Trophoblast cell (in vitro differentiated cells and primary cell): ENCODE measurements around the gene SLC24A4.

Source experiments
- DNase-seq, 2 donors: peaks; one replicate each; pipeline ENCODE4 v3.0.0-alpha.2; 2016
- H2AFZ ChIP-seq: 2 replicates; pipeline ENCODE4 v1.6.1; 2013; ENCODE audit warnings: low read length, moderate library complexity, mild to moderate bottlenecking; ENCODE audit not compliant: insufficient read depth, poor library complexity
- H2AK5ac ChIP-seq: 2 replicates; pipeline ENCODE4 v1.6.1; 2013; ENCODE audit warnings: mild to moderate bottlenecking, low read length
- H2BK120ac ChIP-seq: 2 replicates; pipeline ENCODE4 v1.6.1; 2013; ENCODE audit warnings: low read length, mild to moderate bottlenecking, moderate library complexity; ENCODE audit not compliant: insufficient read depth, poor library complexity
- H2BK12ac ChIP-seq: 2 replicates; pipeline ENCODE4 v1.6.1; 2013; ENCODE audit warnings: mild to moderate bottlenecking, low read length, moderate library complexity
- H2BK5ac ChIP-seq: 2 replicates; pipeline ENCODE4 v1.6.1; 2013; ENCODE audit warnings: low read length, low read depth, moderate library complexity, mild to moderate bottlenecking; ENCODE audit not compliant: poor library complexity
- H3K14ac ChIP-seq: 2 replicates; pipeline ENCODE4 v1.6.1; 2013; ENCODE audit warnings: mild to moderate bottlenecking, low read length
- H3K18ac ChIP-seq: 2 replicates; pipeline ENCODE4 v1.6.1; 2013; ENCODE audit warnings: mild to moderate bottlenecking, low read length
- H3K23ac ChIP-seq: 2 replicates; pipeline ENCODE4 v1.6.1; 2013; ENCODE audit warnings: low read length
- H3K27ac ChIP-seq: 2 replicates; pipeline ENCODE4 v1.5.1; 2013; ENCODE audit warnings: low read depth, mild to moderate bottlenecking, inconsistent platforms, low read length, moderate library complexity
- H3K27me3 ChIP-seq: 2 replicates; pipeline ENCODE4 v1.6.1; 2013; ENCODE audit warnings: inconsistent platforms, mild to moderate bottlenecking, low read length, moderate library complexity; ENCODE audit not compliant: insufficient read depth
- H3K36me3 ChIP-seq, 2 experiments: 1 replicate in 1 of 2; 2 replicates in 1 of 2; pipeline ENCODE4 v1.6.1; 2013; ENCODE audit warnings: low read length in 2 of 2, mild to moderate bottlenecking in 2 of 2, moderate library complexity in 1 of 2; ENCODE audit not compliant: insufficient read depth in 2 of 2, control insufficient read depth in 1 of 2
- H3K4ac ChIP-seq: 2 replicates; pipeline ENCODE4 v1.6.1; 2013; ENCODE audit warnings: low read depth, mild to moderate bottlenecking, low read length, moderate library complexity
- H3K4me1 ChIP-seq, 2 experiments: 1 replicate in 1 of 2; 2 replicates in 1 of 2; pipeline ENCODE4 v1.6.1; 2013; ENCODE audit warnings: low read length in 2 of 2, mild to moderate bottlenecking in 2 of 2, moderate library complexity in 1 of 2; ENCODE audit not compliant: insufficient read depth in 2 of 2, control insufficient read depth in 1 of 2
- H3K4me2 ChIP-seq: 2 replicates; pipeline ENCODE4 v1.6.1; 2013; ENCODE audit warnings: inconsistent platforms, mild to moderate bottlenecking, low read length, moderate library complexity
- H3K4me3 ChIP-seq: 2 replicates; pipeline ENCODE4 v1.5.1; 2013; ENCODE audit warnings: mild to moderate bottlenecking, low read depth, low read length, inconsistent platforms
- H3K79me1 ChIP-seq: one replicate; pipeline ENCODE4 v1.6.1; 2013; ENCODE audit warnings: low read length
- H3K79me2 ChIP-seq: 2 replicates; pipeline ENCODE4 v1.6.1; 2013; ENCODE audit warnings: low read length, mild to moderate bottlenecking; ENCODE audit not compliant: control insufficient read depth, insufficient read depth, poor library complexity
- H3K9ac ChIP-seq: 2 replicates; pipeline ENCODE4 v1.6.1; 2013; ENCODE audit warnings: mild to moderate bottlenecking, low read length
- H3K9me3 ChIP-seq: 2 replicates; pipeline ENCODE4 v1.6.1; 2013; ENCODE audit warnings: low read depth, mild to moderate bottlenecking, control low read depth, inconsistent platforms, low read length; ENCODE audit not compliant: insufficient read depth
- H4K12ac ChIP-seq: 2 replicates; pipeline ENCODE4 v1.6.1; 2013; ENCODE audit warnings: low read depth, mild to moderate bottlenecking, low read length, moderate library complexity
- H4K8ac ChIP-seq: 2 replicates; pipeline ENCODE4 v1.6.1; 2013; ENCODE audit warnings: low read depth, mild to moderate bottlenecking, low read length, moderate library complexity
- H4K91ac ChIP-seq: one replicate; pipeline ENCODE4 v1.6.1; 2013; ENCODE audit warnings: low read depth, mild to moderate bottlenecking, low read length, moderate library complexity
- WGBS: extraction: QIAGEN DNeasy Blood & Tissue Kit; methylation state at CpG from one replicate; pipeline ENCODE4 v1.1.7; 2013; ENCODE audit warnings: missing lambda C conversion rate; ENCODE audit not compliant: insufficient read length, insufficient coverage; ENCODE audit errors: extremely low coverage; 5-methylcytosine and 5-hydroxymethylcytosine counted together

The SLC24A4 gene

DNA sequence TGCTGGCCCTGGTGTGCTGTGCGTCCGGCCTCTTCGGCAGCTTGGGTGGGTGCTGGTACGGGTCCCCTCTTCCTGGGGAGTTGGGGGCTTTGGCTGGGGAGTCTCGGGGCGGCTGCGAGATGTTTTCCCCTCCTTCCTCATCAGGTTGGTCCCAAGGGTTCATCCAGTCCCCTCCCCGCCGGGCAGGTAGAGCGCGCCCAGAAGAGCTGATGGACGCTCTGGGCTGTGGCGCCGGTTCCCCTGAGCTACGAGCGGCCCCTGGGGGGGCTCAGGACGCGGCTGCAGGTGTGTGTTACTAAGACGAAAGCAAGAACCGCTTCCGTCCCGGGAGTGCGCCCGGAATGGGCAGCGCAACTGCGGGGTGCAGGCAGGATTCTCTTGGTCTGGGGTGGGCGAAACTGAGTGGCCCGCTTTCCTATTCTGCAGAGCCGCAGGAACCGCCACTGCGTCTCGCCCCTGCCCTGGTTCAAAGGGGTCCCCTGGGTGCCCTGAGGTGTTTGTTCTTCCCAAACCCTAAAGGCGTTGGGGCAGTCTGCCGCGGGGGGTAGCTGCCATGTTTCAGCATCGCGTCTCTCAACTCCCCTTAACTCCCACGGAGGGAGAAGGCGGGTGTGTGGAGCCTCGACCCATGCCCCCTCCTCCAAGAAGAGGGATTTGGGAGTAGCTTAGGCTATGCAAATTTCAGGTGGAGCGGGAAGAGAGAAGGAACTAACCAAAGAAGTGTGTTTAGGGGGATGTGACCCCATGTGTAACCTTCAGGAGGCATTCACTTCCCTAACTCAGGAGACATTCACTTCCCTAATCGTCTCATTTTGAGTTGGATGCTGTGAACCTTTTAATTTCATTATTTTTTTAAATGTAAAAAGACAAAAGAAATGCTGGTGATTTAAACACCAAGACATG lies 1.2 kb downstream of the SLC24A4 start:
- peaks cover 4 to 7% of the 10 kb centered on the region in 2 experiments for H3K4me1 ChIP-seq
- H3K4me2 ChIP-seq = peak overlapping the region; percentile 71
- no peak overlapping the region for H2BK12ac ChIP-seq
- no CpG with 5 or more reads among the region's 42 CpGs for WGBS
- H3K27me3 ChIP-seq = peaks cover 35% of the 10 kb centered on the region
- H3K4me3 ChIP-seq = no peak overlapping the region
- H3K9me3 ChIP-seq = peaks cover 2% of the 10 kb centered on the region
- H3K23ac ChIP-seq = no peak overlapping the region
- H3K14ac ChIP-seq = no peak overlapping the region
- no peaks in the 10 kb centered on the region for H3K79me2 ChIP-seq
- H3K4ac ChIP-seq = no peak overlapping the region
- H3K27ac ChIP-seq = no peak overlapping the region
- no peak overlapping the region for H2BK5ac ChIP-seq
- no peak overlapping the region for H2AK5ac ChIP-seq
- H2BK120ac ChIP-seq = no peak overlapping the region
- H4K91ac ChIP-seq = no peak overlapping the region
- H2AFZ ChIP-seq = no peak overlapping the region
- H4K12ac ChIP-seq = no peak overlapping the region
- H4K8ac ChIP-seq = no peak overlapping the region
- H3K36me3 ChIP-seq = no peaks in the 10 kb centered on the region
- H3K9ac ChIP-seq = no peak overlapping the region
- no peak overlapping the region for H3K18ac ChIP-seq
- no peak for DNase-seq
- H3K79me1 ChIP-seq = no peaks in the 10 kb centered on the region

- Histone ChIP-seq H3K36me3 (no peaks in the 10 kb centered on the region), H2BK120ac (no peak overlapping the region), H3K4me1 (peaks cover 4 to 7% of the 10 kb centered on the region in 2 experiments), H3K4me3 (no peak overlapping the region), H2AFZ (no peak overlapping the region), H4K12ac (no peak overlapping the region), H2BK5ac (no peak overlapping the region), H3K18ac (no peak overlapping the region), H2BK12ac (no peak overlapping the region), H4K8ac (no peak overlapping the region), H3K9ac (no peak overlapping the region), H4K91ac (no peak overlapping the region), H3K27ac (no peak overlapping the region), H3K4ac (no peak overlapping the region), H3K79me1 (no peaks in the 10 kb centered on the region), H3K14ac (no peak overlapping the region), H3K4me2 (no peak overlapping the region), H3K23ac (no peak overlapping the region), H3K9me3 (peaks cover 2% of the 10 kb centered on the region), H3K79me2 (no peaks in the 10 kb centered on the region), H3K27me3 (peaks cover 32% of the 10 kb centered on the region), H2AK5ac (no peak overlapping the region)
- WGBS = no CpG with 5 or more reads among the region's 4 CpGs
- no peak for DNase-seq
Observed at GRCh38 chr14:92325835-92326234, 2.9 kb downstream of the SLC24A4 start.

- H3K36me3 ChIP-seq = no peaks in the 10 kb centered on the region
- peaks cover under 1% of the 10 kb centered on the region for H3K9me3 ChIP-seq
- H3K4ac ChIP-seq = no peak overlapping the region
- H3K27me3 ChIP-seq = peaks cover 12% of the 10 kb centered on the region
- H4K91ac ChIP-seq = no peak overlapping the region
- no peaks in the 10 kb centered on the region for H3K79me1 ChIP-seq
- H3K79me2 ChIP-seq = no peaks in the 10 kb centered on the region
- H3K14ac ChIP-seq = no peak overlapping the region
- no peak overlapping the region for H3K4me2 ChIP-seq
- H3K27ac ChIP-seq = no peak overlapping the region
- H4K12ac ChIP-seq = no peak overlapping the region
- no peak overlapping the region for H3K9ac ChIP-seq
- H3K18ac ChIP-seq = no peak overlapping the region
- no peak overlapping the region for H2AK5ac ChIP-seq
- no peak overlapping the region for H3K4me3 ChIP-seq
- no peaks in the 10 kb centered on the region for H3K4me1 ChIP-seq
- DNase-seq = no peak
- no peak overlapping the region for H2BK120ac ChIP-seq
- H2AFZ ChIP-seq = no peak overlapping the region
- H2BK12ac ChIP-seq = no peak overlapping the region
- WGBS = no CpG with 5 or more reads among the region's 8 CpGs
- H2BK5ac ChIP-seq = no peak overlapping the region
- H4K8ac ChIP-seq = no peak overlapping the region
- no peak overlapping the region for H3K23ac ChIP-seq
Observed at GRCh38 chr14:92328664-92329255, 5.8 kb downstream of the SLC24A4 start.

DNA sequence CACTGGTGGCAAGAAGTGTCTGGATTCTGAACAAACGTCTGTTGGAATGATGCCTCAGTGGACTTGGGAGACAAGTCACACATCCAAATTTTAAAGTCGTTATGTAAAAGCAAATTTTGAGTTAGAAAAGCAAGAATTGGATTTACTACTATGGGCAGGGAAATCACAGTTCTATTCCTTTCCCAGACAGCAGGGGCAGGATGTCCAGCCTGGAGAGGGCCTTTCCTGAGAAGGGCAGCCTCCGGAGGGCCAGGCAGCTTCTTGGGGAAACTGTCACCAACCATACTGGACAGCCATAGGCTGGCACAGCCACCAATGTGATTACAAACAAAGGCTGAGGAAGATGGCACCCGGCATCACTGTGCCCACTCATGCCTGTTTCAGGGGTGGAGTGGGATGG lies 11.1 kb downstream of the SLC24A4 start:
- no peak overlapping the region for H3K27ac ChIP-seq
- no peak overlapping the region for H3K4me3 ChIP-seq
- H3K18ac ChIP-seq = no peak overlapping the region
- H3K9ac ChIP-seq = no peak overlapping the region
- H2AFZ ChIP-seq = no peak overlapping the region
- H2AK5ac ChIP-seq = no peak overlapping the region
- H4K12ac ChIP-seq = no peak overlapping the region
- WGBS = no CpG with 5 or more reads among the region's 4 CpGs
- no peaks in the 10 kb centered on the region for H3K9me3 ChIP-seq
- no peaks in the 10 kb centered on the region for H3K27me3 ChIP-seq
- no peaks in the 10 kb centered on the region for H3K79me1 ChIP-seq
- H4K8ac ChIP-seq = no peak overlapping the region
- no peak overlapping the region for H2BK12ac ChIP-seq
- no peaks in the 10 kb centered on the region for H3K4me1 ChIP-seq
- no peak overlapping the region for H4K91ac ChIP-seq
- H3K79me2 ChIP-seq = no peaks in the 10 kb centered on the region
- no peak overlapping the region for H3K23ac ChIP-seq
- no peak overlapping the region for H2BK120ac ChIP-seq
- no peak overlapping the region for H3K4ac ChIP-seq
- H3K36me3 ChIP-seq = no peaks in the 10 kb centered on the region
- H2BK5ac ChIP-seq = no peak overlapping the region
- no peak overlapping the region for H3K14ac ChIP-seq
- no peak for DNase-seq
- H3K4me2 ChIP-seq = no peak overlapping the region
